RWPE2 (cell line): ENCODE data around the gene MON2.

Experiments used
- ATAC-seq: fragments of 200-7000 bp; cut with Tn5 transposase; 3 replicates; pipeline ENCODE4 v1.9.1; 2021; ENCODE audit warnings: low read depth
- DNase-seq: peaks from one replicate; pipeline ENCODE4 v3.0.0-alpha.2; 2020; ENCODE audit warnings: low spot score
- H3K27ac ChIP-seq: fragments of 450-650 bp; 2 replicates; pipeline ENCODE4 v1.5.1; 2017; ENCODE audit warnings: mild to moderate bottlenecking; ENCODE audit not compliant: poor library complexity, severe bottlenecking
- H3K27me3 ChIP-seq: fragments of 250-450 bp; sonication (Bioruptor Pico); 2 replicates; pipeline ENCODE4 v1.5.1; 2021; ENCODE audit warnings: mild to moderate bottlenecking, moderate library complexity; ENCODE audit not compliant: insufficient read depth, poor library complexity, severe bottlenecking
- H3K36me3 ChIP-seq: fragments of 250-450 bp; sonication (Bioruptor Pico); 2 replicates; pipeline ENCODE4 v1.5.1; 2020; ENCODE audit warnings: low read depth, mild to moderate bottlenecking, moderate library complexity
- H3K4me1 ChIP-seq: fragments of 250-450 bp; sonication (Bioruptor Pico); 2 replicates; pipeline ENCODE4 v1.5.1; 2021; ENCODE audit warnings: mild to moderate bottlenecking, moderate library complexity; ENCODE audit not compliant: insufficient read depth, poor library complexity, severe bottlenecking
- H3K4me3 ChIP-seq: fragments of 250-450 bp; sonication (Bioruptor Pico); 2 replicates; pipeline ENCODE4 v1.5.1; 2021; ENCODE audit warnings: mild to moderate bottlenecking, moderate library complexity; ENCODE audit not compliant: severe bottlenecking
- H3K9me3 ChIP-seq: fragments of 250-450 bp; sonication (Bioruptor Pico); 2 replicates; pipeline ENCODE4 v1.5.1; 2021; ENCODE audit warnings: mild to moderate bottlenecking, moderate library complexity; ENCODE audit not compliant: severe bottlenecking
- TF ChIP-seq, protein P1 (sequence below): fragments of 450-650 bp; IDR thresholded peaks from one replicate; pipeline ENCODE4 v1.5.1; 2017; ENCODE audit warnings: mild to moderate bottlenecking, moderate library complexity; ENCODE audit not compliant: poor library complexity, severe bottlenecking

Gene MON2

DNA sequence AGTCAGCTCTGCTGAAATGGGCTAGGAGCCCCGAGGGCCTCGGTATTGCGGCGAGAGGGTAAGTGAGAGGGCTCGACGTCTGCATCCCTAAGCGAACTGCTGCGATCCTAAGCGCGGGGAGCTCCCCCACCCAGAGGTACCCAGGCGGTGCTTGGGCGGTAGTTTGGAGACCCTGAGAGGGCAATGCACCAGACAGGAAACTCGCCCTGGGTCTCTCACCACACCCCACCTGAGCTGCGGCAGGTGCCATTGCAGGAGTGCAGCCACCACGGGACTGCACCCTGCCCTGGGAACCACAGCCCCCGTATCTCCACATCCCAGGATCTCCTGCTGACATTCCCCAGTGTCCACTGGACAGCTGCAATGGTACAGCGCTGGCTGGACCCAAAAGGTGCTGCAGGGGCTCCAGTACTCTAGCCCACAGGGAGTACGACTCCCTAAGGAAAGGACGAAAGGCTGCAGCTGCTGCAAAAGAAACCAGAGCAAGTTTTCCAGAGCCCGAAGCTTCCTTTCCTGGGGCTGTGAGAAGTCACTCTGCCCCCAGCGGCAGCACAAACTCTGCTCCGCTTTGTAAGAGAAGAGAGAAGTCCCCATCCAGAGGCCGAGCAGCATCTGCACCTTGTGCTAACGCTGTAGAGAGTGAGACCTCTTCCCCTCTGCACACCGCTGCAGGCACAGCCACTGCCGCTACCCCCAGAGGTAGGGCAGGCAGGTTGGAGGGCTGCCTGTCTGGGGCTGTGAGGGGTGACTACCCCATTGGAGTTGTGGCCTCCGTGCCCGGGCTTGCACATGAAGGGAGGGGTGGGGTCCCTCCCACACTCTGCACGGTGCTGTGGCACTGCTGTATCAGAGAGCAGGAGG lies 31.1 kb upstream of the MON2 start:
- Histone ChIP-seq H3K36me3 (no peaks in the 10 kb centered on the region), H3K4me3 (peak overlapping the region; percentile 27), H3K27ac (no peak overlapping the region), H3K27me3 (peaks cover 11% of the 10 kb centered on the region), H3K9me3 (no peaks in the 10 kb centered on the region), H3K4me1 (no peaks in the 10 kb centered on the region)
- peak; percentile 80 for ATAC-seq
- peak; percentile 57 for DNase-seq
- TF ChIP-seq, protein P1, sequence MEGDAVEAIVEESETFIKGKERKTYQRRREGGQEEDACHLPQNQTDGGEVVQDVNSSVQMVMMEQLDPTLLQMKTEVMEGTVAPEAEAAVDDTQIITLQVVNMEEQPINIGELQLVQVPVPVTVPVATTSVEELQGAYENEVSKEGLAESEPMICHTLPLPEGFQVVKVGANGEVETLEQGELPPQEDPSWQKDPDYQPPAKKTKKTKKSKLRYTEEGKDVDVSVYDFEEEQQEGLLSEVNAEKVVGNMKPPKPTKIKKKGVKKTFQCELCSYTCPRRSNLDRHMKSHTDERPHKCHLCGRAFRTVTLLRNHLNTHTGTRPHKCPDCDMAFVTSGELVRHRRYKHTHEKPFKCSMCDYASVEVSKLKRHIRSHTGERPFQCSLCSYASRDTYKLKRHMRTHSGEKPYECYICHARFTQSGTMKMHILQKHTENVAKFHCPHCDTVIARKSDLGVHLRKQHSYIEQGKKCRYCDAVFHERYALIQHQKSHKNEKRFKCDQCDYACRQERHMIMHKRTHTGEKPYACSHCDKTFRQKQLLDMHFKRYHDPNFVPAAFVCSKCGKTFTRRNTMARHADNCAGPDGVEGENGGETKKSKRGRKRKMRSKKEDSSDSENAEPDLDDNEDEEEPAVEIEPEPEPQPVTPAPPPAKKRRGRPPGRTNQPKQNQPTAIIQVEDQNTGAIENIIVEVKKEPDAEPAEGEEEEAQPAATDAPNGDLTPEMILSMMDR = peak; percentile 55

DNA sequence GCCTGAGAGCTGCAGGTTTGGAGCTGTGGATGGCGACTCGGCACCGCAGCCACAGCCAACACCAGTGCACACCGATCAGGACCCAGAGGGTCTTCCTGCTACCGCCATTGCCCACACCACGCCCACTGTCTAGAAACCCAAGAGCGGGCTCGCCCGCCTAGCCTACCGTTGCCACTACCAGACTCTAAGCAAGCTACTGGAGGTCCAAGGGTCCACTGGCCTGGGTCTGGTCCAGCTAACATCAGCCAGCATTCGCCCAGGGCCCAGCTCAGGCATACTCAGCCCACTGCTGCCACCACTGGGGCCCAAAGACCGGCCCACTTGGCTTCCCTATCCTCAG lies 30.5 kb upstream of the MON2 start:
- Histone ChIP-seq H3K36me3 (no peaks in the 10 kb centered on the region), H3K27ac (no peak overlapping the region), H3K27me3 (peaks cover 11% of the 10 kb centered on the region), H3K4me1 (no peaks in the 10 kb centered on the region), H3K9me3 (no peaks in the 10 kb centered on the region), H3K4me3 (no peak overlapping the region)
- DNase-seq (no peak), ATAC-seq (no peak)
- TF ChIP-seq, protein P1 = no peak

DNA sequence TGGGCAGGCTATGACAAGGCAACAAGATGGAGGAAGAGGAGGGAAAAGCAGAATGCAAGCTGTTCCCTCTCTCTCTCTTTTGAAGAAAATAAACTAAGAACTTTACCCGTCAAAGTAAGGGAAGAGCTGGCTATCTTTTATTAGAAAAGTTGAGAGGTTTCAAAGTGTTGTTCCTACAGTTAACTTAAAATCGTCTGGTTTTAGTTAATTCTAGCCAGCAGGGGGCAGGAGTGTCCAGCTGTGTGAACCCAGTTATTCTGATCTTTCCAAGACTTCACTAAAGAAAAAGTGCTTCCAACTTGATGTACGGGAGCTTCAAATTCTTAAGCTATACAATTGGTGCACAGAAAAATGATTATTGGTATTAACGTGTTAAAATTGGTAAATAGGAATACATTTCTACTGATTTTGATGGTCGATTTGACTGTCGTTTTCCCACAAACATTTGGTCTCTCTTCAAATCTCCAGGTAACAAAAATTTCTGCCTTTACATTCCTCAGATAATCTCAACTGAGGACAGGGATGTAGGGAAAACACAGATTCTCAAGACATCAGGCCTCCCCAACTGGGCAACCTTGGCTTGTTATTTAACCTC lies 28.4 kb upstream of the MON2 start:
- TF ChIP-seq, protein P1 = peak; percentile 85
- H3K36me3 ChIP-seq = no peaks in the 10 kb centered on the region
- H3K4me3 ChIP-seq = no peak overlapping the region
- H3K27me3 ChIP-seq = peaks cover 2% of the 10 kb centered on the region
- no peaks in the 10 kb centered on the region for H3K9me3 ChIP-seq
- ATAC-seq (no peak), DNase-seq (no peak)
- no peak overlapping the region for H3K27ac ChIP-seq
- H3K4me1 ChIP-seq = no peaks in the 10 kb centered on the region

DNA sequence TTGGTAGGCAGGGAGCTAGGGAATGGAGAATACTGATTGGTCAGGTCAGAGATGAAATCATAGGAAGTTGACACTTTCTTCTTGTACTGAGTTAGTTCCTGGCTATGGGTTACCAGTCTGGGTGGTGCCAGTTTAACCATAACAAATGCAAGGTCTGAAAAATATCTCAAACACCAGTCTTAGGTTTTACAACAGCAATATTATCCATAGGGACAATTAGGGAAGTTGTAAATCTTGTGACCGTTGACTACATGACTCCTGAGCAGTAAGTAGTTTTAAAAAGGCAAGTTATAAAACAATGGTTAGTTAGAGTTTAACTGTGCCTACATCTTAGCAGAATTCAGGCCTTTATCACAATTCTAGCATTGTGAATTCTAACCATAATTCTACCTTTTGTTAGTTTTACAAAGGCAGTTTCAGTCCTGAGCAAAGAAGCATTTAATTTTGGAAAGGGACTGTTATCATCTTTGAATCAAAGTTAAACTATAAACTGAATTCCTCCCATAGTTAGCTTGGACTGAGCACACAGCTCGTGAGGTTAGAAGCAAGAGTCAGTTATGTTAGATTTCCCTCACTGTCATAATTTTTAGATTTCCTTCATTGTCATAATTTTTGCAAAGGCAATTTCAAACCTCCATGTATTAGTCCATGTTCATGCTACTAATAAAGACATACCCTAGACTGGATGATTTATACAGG lies 19.7 kb upstream of the MON2 start:
- ATAC-seq = no peak

More for the DNA sequence above, 19.7 kb upstream of the MON2 start:
- no peaks in the 10 kb centered on the region for H3K9me3 ChIP-seq
- no peak overlapping the region for H3K27ac ChIP-seq
- no peak for DNase-seq
- no peaks in the 10 kb centered on the region for H3K36me3 ChIP-seq
- no peaks in the 10 kb centered on the region for H3K4me1 ChIP-seq
- TF ChIP-seq, protein P1 = no peak
- no peak overlapping the region for H3K4me3 ChIP-seq
- no peaks in the 10 kb centered on the region for H3K27me3 ChIP-seq
